Mesenchymal stem cell (in vitro differentiated cells and primary cell): ENCODE measurements around the gene DACT2.

Experiments used
- DNase-seq: peaks from one replicate; pipeline ENCODE4 v3.0.0-alpha.2; 2013
- H2AFZ ChIP-seq: one replicate; pipeline ENCODE4 v1.6.1; 2013; ENCODE audit warnings: low read depth, mild to moderate bottlenecking, control low read depth, inconsistent platforms, low read length, moderate library complexity
- H2AK5ac ChIP-seq: 2 replicates; pipeline ENCODE4 v1.6.1; 2013; ENCODE audit warnings: low read length, moderate library complexity, mild to moderate bottlenecking, inconsistent platforms; ENCODE audit not compliant: severe bottlenecking
- H2BK120ac ChIP-seq: one replicate; pipeline ENCODE4 v1.6.1; 2013; ENCODE audit warnings: low read depth, mild to moderate bottlenecking, inconsistent platforms, low read length, moderate library complexity
- H2BK12ac ChIP-seq, 2 experiments: one replicate each; pipeline ENCODE4 v1.6.1; 2013; ENCODE audit warnings: inconsistent platforms in 2 of 2, low read length in 2 of 2, mild to moderate bottlenecking in 2 of 2, moderate library complexity in 2 of 2, control low read depth in 1 of 2
- H2BK15ac ChIP-seq: one replicate; pipeline ENCODE4 v1.6.1; 2013; ENCODE audit warnings: mild to moderate bottlenecking, low read depth, inconsistent platforms; ENCODE audit not compliant: poor library complexity, severe bottlenecking
- H2BK5ac ChIP-seq: 2 replicates; pipeline ENCODE4 v1.6.1; 2013; ENCODE audit warnings: low read depth, mild to moderate bottlenecking, low read length, control low read depth, inconsistent platforms; ENCODE audit not compliant: poor library complexity, severe bottlenecking
- H3K14ac ChIP-seq, 2 experiments: one replicate each; pipeline ENCODE4 v1.6.1; 2013; ENCODE audit warnings: inconsistent platforms in 2 of 2, low read length in 2 of 2, control low read depth in 1 of 2, mild to moderate bottlenecking in 1 of 2, moderate library complexity in 1 of 2
- H3K18ac ChIP-seq, 2 experiments: one replicate each; pipeline ENCODE4 v1.6.1; 2013; ENCODE audit warnings: inconsistent platforms in 2 of 2, low read length in 2 of 2, control low read depth in 1 of 2, low read depth in 1 of 2, mild to moderate bottlenecking in 1 of 2
- H3K23ac ChIP-seq, 2 experiments: one replicate each; pipeline ENCODE4 v1.6.1; 2013; ENCODE audit warnings: inconsistent platforms in 2 of 2, low read length in 2 of 2, mild to moderate bottlenecking in 2 of 2, moderate library complexity in 2 of 2, control low read depth in 1 of 2
- H3K27ac ChIP-seq: 2 replicates; pipeline ENCODE4 v1.5.1; 2013; ENCODE audit warnings: mild to moderate bottlenecking, moderate library complexity, low read length, control low read depth, inconsistent platforms; ENCODE audit not compliant: poor library complexity, severe bottlenecking
- H3K27me3 ChIP-seq, 2 experiments: 2 replicates each; pipeline versions ENCODE4 v1.6.1 to v1.7.0; 2013; ENCODE audit warnings: low read length in 2 of 2, mild to moderate bottlenecking in 2 of 2, moderate library complexity in 2 of 2, control low read depth in 1 of 2, inconsistent platforms in 1 of 2; ENCODE audit not compliant: control insufficient read depth in 1 of 2, insufficient read depth in 1 of 2
- H3K36me3 ChIP-seq, 2 experiments: 2 replicates each; pipeline versions ENCODE4 v1.6.1 to v1.7.0; 2013; ENCODE audit warnings: low read length in 2 of 2, control low read depth in 1 of 2, inconsistent platforms in 1 of 2, low read depth in 1 of 2, mild to moderate bottlenecking in 1 of 2; ENCODE audit not compliant: insufficient read depth in 2 of 2, control insufficient read depth in 1 of 2
- H3K4ac ChIP-seq, 2 experiments: one replicate each; pipeline ENCODE4 v1.6.1; 2013; ENCODE audit warnings: inconsistent platforms in 2 of 2, low read length in 2 of 2, mild to moderate bottlenecking in 2 of 2, moderate library complexity in 2 of 2, control low read depth in 1 of 2, low read depth in 1 of 2
- H3K4me1 ChIP-seq: 2 replicates; pipeline ENCODE4 v1.6.1; 2013; ENCODE audit warnings: low read depth, low read length, control low read depth; ENCODE audit not compliant: control insufficient read depth, insufficient read depth
- H3K4me2 ChIP-seq: 2 replicates; pipeline ENCODE4 v1.6.1; 2013; ENCODE audit warnings: low read length, mild to moderate bottlenecking, inconsistent platforms; ENCODE audit not compliant: poor library complexity, severe bottlenecking
- H3K4me3 ChIP-seq, 2 experiments: 2 replicates each; pipeline versions ENCODE4 v1.5.1 to v1.7.0; 2013; ENCODE audit warnings: low read length in 2 of 2, mild to moderate bottlenecking in 2 of 2, control low read depth in 1 of 2, low read depth in 1 of 2; ENCODE audit not compliant: insufficient read depth in 1 of 2
- H3K79me1 ChIP-seq: replicated peaks from 2 replicates; pipeline ENCODE4 v1.6.1; 2013; ENCODE audit warnings: mild to moderate bottlenecking, control low read depth, low read length, inconsistent platforms; ENCODE audit not compliant: poor library complexity, severe bottlenecking
- H3K9ac ChIP-seq: 2 replicates; pipeline ENCODE4 v1.7.0; 2013; ENCODE audit warnings: mild to moderate bottlenecking, low read length, moderate library complexity
- H3K9me3 ChIP-seq: 2 replicates; pipeline ENCODE4 v1.7.0; 2013; ENCODE audit warnings: mild to moderate bottlenecking, low read length; ENCODE audit not compliant: control insufficient read depth
- H4K8ac ChIP-seq: one replicate; pipeline ENCODE4 v1.6.1; 2013; ENCODE audit warnings: inconsistent platforms, mild to moderate bottlenecking, low read length, moderate library complexity
- H4K91ac ChIP-seq: one replicate; pipeline ENCODE4 v1.6.1; 2013; ENCODE audit warnings: mild to moderate bottlenecking, low read length, inconsistent platforms
- WGBS: methylation state at CpG from one replicate; pipeline ENCODE4 v1.1.7; 2013; ENCODE audit warnings: mixed read lengths; 5-methylcytosine and 5-hydroxymethylcytosine counted together

Gene DACT2

DNA sequence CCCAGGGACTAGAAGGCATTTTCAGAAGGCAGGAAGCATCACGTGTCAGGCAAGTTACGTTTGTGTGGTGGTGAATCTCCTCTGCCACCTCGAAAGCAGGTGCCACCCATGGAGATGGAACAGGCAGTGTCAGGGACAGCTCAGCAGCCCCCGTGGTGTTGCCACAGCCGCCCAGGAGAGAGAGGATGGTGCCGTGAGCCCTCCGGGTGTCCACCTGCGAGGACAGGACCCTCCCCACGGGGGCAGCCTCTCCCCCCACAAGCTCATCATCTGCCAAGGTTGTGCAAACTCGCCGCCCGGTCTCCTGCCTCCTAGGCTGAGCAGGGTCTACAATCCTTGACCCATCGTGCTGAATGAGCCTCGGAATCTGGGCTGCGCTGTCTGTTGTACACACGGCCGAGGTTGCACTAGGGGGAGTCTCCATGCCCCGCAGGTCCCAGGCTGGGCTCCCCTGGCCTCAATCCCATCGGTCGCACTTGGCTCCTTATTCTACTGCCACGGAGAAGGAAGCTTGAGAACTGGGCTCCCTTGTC lies 40.1 kb downstream of the DACT2 start:
- no peak overlapping the region for H3K4me2 ChIP-seq
- H3K36me3 ChIP-seq = no peaks in the 10 kb centered on the region
- peaks cover 32 to 39% of the 10 kb centered on the region in 2 experiments for H3K27me3 ChIP-seq
- no peak overlapping the region for H2AFZ ChIP-seq
- no peaks in the 10 kb centered on the region for H3K79me1 ChIP-seq
- H3K4me3 ChIP-seq = no peak overlapping the region
- H3K4ac ChIP-seq = no peak overlapping the region
- H3K18ac ChIP-seq = no peak overlapping the region
- no peak overlapping the region for H2BK15ac ChIP-seq
- DNase-seq = no peak
- no peaks in the 10 kb centered on the region for H3K9me3 ChIP-seq
- no peak overlapping the region for H3K23ac ChIP-seq
- no peak overlapping the region for H2AK5ac ChIP-seq
- no peak overlapping the region for H2BK5ac ChIP-seq
- no peak overlapping the region for H3K27ac ChIP-seq
- H2BK12ac ChIP-seq = no peak overlapping the region
- no peak overlapping the region for H3K14ac ChIP-seq
- H2BK120ac ChIP-seq = no peak overlapping the region
- no peak overlapping the region for H4K8ac ChIP-seq
- no peak overlapping the region for H3K9ac ChIP-seq
- no peak overlapping the region for H4K91ac ChIP-seq
- 86% methylated on average over 21 of the region's 21 CpGs for WGBS
- H3K4me1 ChIP-seq = peaks cover 28% of the 10 kb centered on the region

- H3K9me3 ChIP-seq = no peaks in the 10 kb centered on the region
- H3K4me2 ChIP-seq = no peak overlapping the region
- H3K27me3 ChIP-seq = peaks cover 29 to 42% of the 10 kb centered on the region in 2 experiments
- no peak overlapping the region for H3K4me3 ChIP-seq
- no peak overlapping the region for H2AK5ac ChIP-seq
- no peak overlapping the region for H2BK12ac ChIP-seq
- no peak overlapping the region for H3K27ac ChIP-seq
- H2AFZ ChIP-seq = no peak overlapping the region
- no peaks in the 10 kb centered on the region for H3K36me3 ChIP-seq
- H2BK5ac ChIP-seq = no peak overlapping the region
- H4K91ac ChIP-seq = no peak overlapping the region
- no peak overlapping the region for H4K8ac ChIP-seq
- no peaks in the 10 kb centered on the region for H3K79me1 ChIP-seq
- no peak overlapping the region for H2BK15ac ChIP-seq
- peaks cover 32% of the 10 kb centered on the region for H3K4me1 ChIP-seq
- no peak overlapping the region for H3K18ac ChIP-seq
- H3K9ac ChIP-seq = no peak overlapping the region
- no peak overlapping the region for H3K14ac ChIP-seq
- DNase-seq = no peak
- H3K4ac ChIP-seq = no peak overlapping the region
- H2BK120ac ChIP-seq = no peak overlapping the region
- H3K23ac ChIP-seq = no peak overlapping the region
- 92% methylated on average over 15 of the region's 15 CpGs for WGBS
Observed at GRCh38 chr6:168278904-168279303, 40.7 kb downstream of the DACT2 start.

DNA sequence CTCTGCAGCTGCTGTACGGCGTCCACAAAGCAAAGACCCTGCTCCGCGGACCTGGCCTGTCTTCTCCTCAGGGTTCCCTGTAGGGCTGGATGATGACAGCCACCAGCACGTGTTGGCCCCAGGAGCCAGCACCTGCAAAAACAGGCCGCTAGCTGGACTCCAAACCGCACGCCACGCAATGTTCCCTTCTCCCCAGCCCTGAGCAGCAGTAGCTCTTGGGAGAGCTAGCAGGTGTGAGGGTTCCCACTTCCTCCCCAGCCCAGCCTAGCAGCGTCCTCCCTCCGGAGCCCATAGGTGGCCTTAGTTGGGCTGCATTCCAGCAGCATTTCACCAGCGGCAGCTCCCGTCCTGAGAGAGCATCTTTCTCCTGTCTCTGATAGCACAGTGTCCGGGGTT lies 42.3 kb downstream of the DACT2 start:
- Histone ChIP-seq H2BK15ac (no peak overlapping the region), H3K4me3 (no peak overlapping the region), H2AFZ (no peak overlapping the region), H3K79me1 (no peaks in the 10 kb centered on the region), H3K4me2 (no peak overlapping the region), H3K36me3 (no peaks in the 10 kb centered on the region), H2BK12ac (no peak overlapping the region), H3K18ac (no peak overlapping the region), H4K91ac (no peak overlapping the region), H4K8ac (no peak overlapping the region), H2AK5ac (no peak overlapping the region), H3K4me1 (peaks cover 38% of the 10 kb centered on the region), H3K27ac (no peak overlapping the region), H3K14ac (no peak overlapping the region), H3K23ac (no peak overlapping the region), H3K27me3 (peaks cover 29 to 57% of the 10 kb centered on the region in 2 experiments), H3K4ac (no peak overlapping the region), H3K9ac (no peak overlapping the region), H2BK5ac (no peak overlapping the region), H3K9me3 (no peaks in the 10 kb centered on the region), H2BK120ac (no peak overlapping the region)
- WGBS = 93% methylated on average over 14 of the region's 14 CpGs
- no peak for DNase-seq

DNA sequence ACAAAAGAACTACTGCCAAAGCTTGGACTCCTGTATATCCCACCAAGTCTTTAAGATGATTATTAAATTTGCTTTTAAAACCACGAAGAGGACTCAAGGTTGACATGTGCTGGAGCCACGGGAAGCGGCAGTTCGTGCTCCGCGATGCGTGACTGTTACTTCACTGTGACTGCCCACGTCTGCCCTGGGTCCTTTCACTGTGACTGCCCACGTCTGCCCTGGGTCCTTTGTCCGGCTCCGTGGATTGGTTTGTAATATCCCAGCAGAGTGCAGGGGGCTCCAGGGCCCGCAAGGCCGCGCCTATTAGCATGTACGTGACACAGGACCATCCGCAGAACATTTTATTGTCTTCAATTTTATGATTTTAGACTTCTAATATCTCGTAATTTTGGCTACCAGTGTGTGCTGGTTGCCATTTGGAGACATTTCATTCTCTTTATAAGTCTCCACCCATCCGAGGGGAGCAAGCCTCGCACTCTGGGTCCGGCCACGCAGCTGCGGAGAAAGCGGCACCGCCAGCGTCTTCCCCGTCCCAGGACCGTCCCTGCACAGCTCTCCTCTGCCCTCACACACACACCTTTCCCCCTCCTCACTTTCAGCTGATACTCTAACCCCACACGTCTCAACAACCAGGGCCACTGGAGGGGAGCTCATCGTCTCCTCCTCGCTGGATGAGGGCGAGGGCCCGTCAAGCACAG lies 42.9 kb downstream of the DACT2 start:
- 89% methylated on average over 32 of the region's 32 CpGs for WGBS
- Histone ChIP-seq H2BK120ac (no peak overlapping the region), H3K9ac (no peak overlapping the region), H2AK5ac (no peak overlapping the region), H3K36me3 (no peaks in the 10 kb centered on the region), H2BK5ac (no peak overlapping the region), H2AFZ (no peak overlapping the region), H3K27ac (no peak overlapping the region), H3K4me3 (no peak overlapping the region), H4K8ac (no peak overlapping the region), H4K91ac (no peak overlapping the region), H3K79me1 (no peaks in the 10 kb centered on the region), H3K27me3 (peaks cover 29 to 57% of the 10 kb centered on the region in 2 experiments), H3K14ac (no peak overlapping the region), H3K4me1 (peaks cover 38% of the 10 kb centered on the region), H3K9me3 (no peaks in the 10 kb centered on the region), H3K23ac (no peak overlapping the region), H3K4ac (no peak overlapping the region), H3K4me2 (no peak overlapping the region), H2BK15ac (no peak overlapping the region), H2BK12ac (no peak overlapping the region), H3K18ac (no peak overlapping the region)
- DNase-seq = no peak
